Activated T-cell treated with anti-CD3 and anti-CD28 coated beads, Interleukin-2, amount 50 U/mL, for 4 hours (primary cell): ENCODE data around the gene FUT8. TPM values are rescaled to one million over a fixed set of nuclear protein-coding genes. Genes with fewer than 3 reads are reported as not detected.
A peak's percentile ranks its signal among the peaks of the same experiment; 100 is the strongest.

Experiments
- ATAC-seq, 2 donors: fragments of 200-7000 bp; cut with Tn5 transposase; one replicate each; pipeline ENCODE4 v1.10.0; 2021
- DNase-seq: peaks from one replicate; pipeline ENCODE4 v3.0.0-alpha.2; 2020
- H3K27me3 Mint-ChIP-seq: one replicate; pipeline ENCODE4 v1.8.0; 2021; ENCODE audit warnings: low read depth, mixed read lengths
- H3K36me3 Mint-ChIP-seq: one replicate; pipeline ENCODE4 v1.8.0; 2022; ENCODE audit warnings: mixed read lengths; ENCODE audit not compliant: insufficient read depth
- H3K4me1 Mint-ChIP-seq: one replicate; pipeline ENCODE4 v1.8.0; 2021; ENCODE audit warnings: low read depth, mixed read lengths
- H3K4me3 Mint-ChIP-seq: one replicate; pipeline ENCODE4 v1.8.0; 2021; ENCODE audit warnings: mild to moderate bottlenecking, moderate library complexity, mixed read lengths
- H3K9me3 Mint-ChIP-seq: one replicate; pipeline ENCODE4 v1.8.0; 2021; ENCODE audit warnings: mixed read lengths
- total RNA-seq, 3 donors: library from RNA; stranded (reverse); gene quantifications; one replicate each; pipeline ENCODE4 v1.2.1, GENCODE V29; 2021

FUT8 gene
- total RNA-seq, 3 donors from 2014 or later, result 29.2 to 38.4 (median 30.9) TPM

DNA sequence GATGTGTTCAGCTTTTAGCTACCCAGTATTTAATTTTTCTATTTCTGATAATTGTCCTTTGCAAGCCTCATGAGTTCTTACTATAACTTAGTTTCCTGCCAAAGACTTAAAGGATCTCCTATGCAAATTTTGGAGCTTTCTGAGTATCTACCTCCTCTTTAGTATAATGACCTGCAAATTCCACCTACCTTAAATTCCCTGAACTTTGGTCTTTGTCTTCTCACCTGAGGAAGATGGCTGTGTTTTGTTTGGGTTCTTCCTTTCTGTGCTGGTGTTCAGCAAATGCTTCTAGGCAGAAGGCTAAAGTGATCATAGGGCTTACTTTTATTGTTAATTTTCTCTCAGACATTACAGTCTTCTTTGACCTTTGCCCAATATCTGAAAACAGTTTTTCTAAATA is 142.8 kb downstream of the FUT8 start:
- H3K4me3 Mint-ChIP-seq, result no peak overlapping the region
- H3K9me3 Mint-ChIP-seq, result no peaks in the 10 kb centered on the region
- DNase-seq (no peak), ATAC-seq (no peak)
- peaks cover 19% of the 10 kb centered on the region for H3K4me1 Mint-ChIP-seq
- no peaks in the 10 kb centered on the region for H3K27me3 Mint-ChIP-seq
- peaks cover 2% of the 10 kb centered on the region for H3K36me3 Mint-ChIP-seq

- H3K4me1 Mint-ChIP-seq, result peaks cover 11% of the 10 kb centered on the region
- DNase-seq, result no peak
- ATAC-seq, result no peak
- H3K36me3 Mint-ChIP-seq, result peaks cover 16% of the 10 kb centered on the region
- H3K9me3 Mint-ChIP-seq, result no peaks in the 10 kb centered on the region
- no peaks in the 10 kb centered on the region for H3K27me3 Mint-ChIP-seq
- H3K4me3 Mint-ChIP-seq, result no peak overlapping the region
These were observed 145.8 kb downstream of the FUT8 start for GRCh38 chr14:65558363-65558762.

DNA sequence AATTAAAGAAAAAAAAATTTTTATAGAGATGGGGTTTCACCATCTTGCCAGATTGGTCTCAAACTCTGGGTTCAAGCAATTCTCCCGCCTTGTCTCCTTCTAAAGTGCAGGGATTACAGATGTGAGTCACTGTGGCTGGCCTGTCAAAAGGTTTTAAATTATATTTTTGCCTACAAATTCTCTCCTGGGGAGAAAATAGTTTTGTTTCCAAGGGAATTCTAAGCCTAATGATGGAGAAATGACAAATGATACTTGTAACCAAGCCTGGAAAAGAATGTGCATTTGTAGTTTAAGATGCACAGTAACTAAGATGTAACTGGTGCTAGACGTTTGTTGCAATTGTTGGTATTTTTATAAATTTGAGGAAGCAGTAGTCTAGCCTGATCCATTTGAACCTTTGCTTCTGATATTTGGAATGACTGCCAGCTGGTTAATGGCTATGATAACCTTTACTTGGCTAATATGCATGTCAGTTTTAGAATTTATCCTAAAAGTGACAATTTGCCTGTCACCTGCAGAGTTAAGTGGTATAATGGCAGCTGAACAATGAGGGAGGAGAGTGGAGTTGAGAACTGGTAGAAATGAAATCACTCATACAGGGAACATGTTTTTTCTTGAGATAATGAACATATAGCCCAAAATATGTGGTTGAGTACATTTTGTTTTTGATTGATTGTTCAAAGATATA is 148.0 kb downstream of the FUT8 start:
- ATAC-seq (no peak), DNase-seq (no peak)
- Mint-ChIP-seq H3K9me3 (peaks cover 6% of the 10 kb centered on the region), H3K36me3 (peaks cover 26% of the 10 kb centered on the region), H3K4me1 (peaks cover 17% of the 10 kb centered on the region), H3K4me3 (no peak overlapping the region), H3K27me3 (no peaks in the 10 kb centered on the region)

GRCh38 chr14:65564370-65564769 is 151.8 kb downstream of the FUT8 start:
- ATAC-seq, result no peak
- Mint-ChIP-seq H3K36me3 (peaks cover 31% of the 10 kb centered on the region), H3K27me3 (no peaks in the 10 kb centered on the region), H3K9me3 (peaks cover 6% of the 10 kb centered on the region), H3K4me1 (peaks cover 43% of the 10 kb centered on the region), H3K4me3 (no peak overlapping the region)
- DNase-seq, result no peak

DNA sequence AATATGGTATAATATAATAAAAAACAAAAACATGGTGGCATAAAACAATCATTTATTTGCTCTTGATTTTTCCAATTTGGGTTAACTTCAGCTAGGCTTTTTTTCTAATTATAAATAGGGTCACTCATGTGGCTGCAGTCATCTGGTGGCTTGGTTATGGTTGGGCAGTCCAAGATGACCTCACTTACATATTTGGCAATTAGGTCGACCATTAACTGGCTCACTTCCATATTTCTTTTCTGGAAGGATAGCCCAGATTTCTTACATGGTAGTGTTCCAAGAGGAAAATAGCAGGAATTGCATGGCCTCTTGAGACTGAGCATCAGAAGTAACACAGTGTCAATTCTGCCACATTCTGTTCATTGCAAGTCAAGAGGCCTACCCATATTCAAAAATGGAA is 153.4 kb downstream of the FUT8 start:
- H3K27me3 Mint-ChIP-seq, result no peaks in the 10 kb centered on the region
- ATAC-seq, result no peak
- H3K36me3 Mint-ChIP-seq, result peaks cover 36% of the 10 kb centered on the region
- no peak overlapping the region for H3K4me3 Mint-ChIP-seq
- no peak for DNase-seq
- peaks cover 6% of the 10 kb centered on the region for H3K9me3 Mint-ChIP-seq
- peaks cover 42% of the 10 kb centered on the region for H3K4me1 Mint-ChIP-seq

- Mint-ChIP-seq H3K4me3 (peak overlapping the region; percentile 31), H3K27me3 (no peaks in the 10 kb centered on the region), H3K9me3 (peaks cover 6% of the 10 kb centered on the region), H3K36me3 (peaks cover 31% of the 10 kb centered on the region), H3K4me1 (peaks cover 43% of the 10 kb centered on the region)
- ATAC-seq (peak; percentile 79 to 94), DNase-seq (no peak)
These were observed 154.4 kb downstream of the FUT8 start for GRCh38 chr14:65566820-65567522.

DNA sequence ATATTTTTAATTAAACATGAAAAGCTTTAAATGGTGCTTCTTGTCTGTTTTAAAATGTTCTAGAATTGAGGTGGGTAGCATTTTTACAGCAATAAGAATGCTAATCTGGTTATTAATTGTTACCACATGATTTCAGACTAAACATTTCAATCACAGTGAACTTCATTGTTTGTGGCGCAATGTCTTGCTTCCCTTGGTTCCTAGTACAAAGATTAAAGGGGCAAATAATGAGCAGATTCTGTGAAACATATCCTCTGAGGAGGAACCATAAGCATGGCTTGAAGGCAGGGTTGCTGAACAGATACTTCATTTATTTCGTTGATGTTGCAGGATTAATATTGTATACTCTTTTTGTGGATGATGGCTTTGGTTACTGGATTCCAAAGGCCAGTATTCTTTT is 162.1 kb downstream of the FUT8 start:
- Mint-ChIP-seq H3K9me3 (no peaks in the 10 kb centered on the region), H3K4me1 (peaks cover 19% of the 10 kb centered on the region), H3K36me3 (peaks cover 22% of the 10 kb centered on the region), H3K27me3 (no peaks in the 10 kb centered on the region), H3K4me3 (no peak overlapping the region)
- DNase-seq, result no peak
- ATAC-seq, result no peak

GRCh38 chr14:65575389-65575788 is 162.9 kb downstream of the FUT8 start:
- Mint-ChIP-seq H3K27me3 (no peaks in the 10 kb centered on the region), H3K4me1 (peaks cover 15% of the 10 kb centered on the region)

GRCh38 chr14:65580973-65581372 is 168.4 kb downstream of the FUT8 start:
- H3K27me3 Mint-ChIP-seq, result no peaks in the 10 kb centered on the region
- DNase-seq (no peak), ATAC-seq (no peak)
- H3K9me3 Mint-ChIP-seq, result no peaks in the 10 kb centered on the region
- H3K4me1 Mint-ChIP-seq, result peaks cover 9% of the 10 kb centered on the region
- peaks cover 11% of the 10 kb centered on the region for H3K36me3 Mint-ChIP-seq
- no peak overlapping the region for H3K4me3 Mint-ChIP-seq

More at GRCh38 chr14:65575389-65575788, 162.9 kb downstream of the FUT8 start:
- Mint-ChIP-seq H3K4me3 (no peak overlapping the region), H3K9me3 (no peaks in the 10 kb centered on the region), H3K36me3 (peaks cover 21% of the 10 kb centered on the region)
- no peak for ATAC-seq
- DNase-seq, result no peak

GRCh38 chr14:65581378-65581777 is 168.8 kb downstream of the FUT8 start:
- no peak for ATAC-seq

GRCh38 chr14:65581799-65582198 is 169.3 kb downstream of the FUT8 start:
- peaks cover 6% of the 10 kb centered on the region for H3K36me3 Mint-ChIP-seq
- H3K4me1 Mint-ChIP-seq, result peaks cover 9% of the 10 kb centered on the region
- no peak overlapping the region for H3K4me3 Mint-ChIP-seq
- DNase-seq, result no peak
- no peaks in the 10 kb centered on the region for H3K27me3 Mint-ChIP-seq
- no peaks in the 10 kb centered on the region for H3K9me3 Mint-ChIP-seq
- ATAC-seq, result no peak

More at GRCh38 chr14:65581378-65581777, 168.8 kb downstream of the FUT8 start:
- peaks cover 7% of the 10 kb centered on the region for H3K36me3 Mint-ChIP-seq
- no peak overlapping the region for H3K4me3 Mint-ChIP-seq
- no peak for DNase-seq
- no peaks in the 10 kb centered on the region for H3K27me3 Mint-ChIP-seq
- H3K4me1 Mint-ChIP-seq, result peaks cover 9% of the 10 kb centered on the region
- H3K9me3 Mint-ChIP-seq, result no peaks in the 10 kb centered on the region

GRCh38 chr14:65585216-65585615 is 172.7 kb downstream of the FUT8 start:
- H3K27me3 Mint-ChIP-seq, result no peaks in the 10 kb centered on the region
- H3K36me3 Mint-ChIP-seq, result peaks cover 10% of the 10 kb centered on the region
- ATAC-seq (no peak), DNase-seq (no peak)
- H3K4me1 Mint-ChIP-seq, result peaks cover 16% of the 10 kb centered on the region
- H3K4me3 Mint-ChIP-seq, result no peak overlapping the region
- H3K9me3 Mint-ChIP-seq, result no peaks in the 10 kb centered on the region

- ATAC-seq (no peak), DNase-seq (no peak)
- Mint-ChIP-seq H3K9me3 (no peaks in the 10 kb centered on the region), H3K36me3 (peaks cover 7% of the 10 kb centered on the region), H3K27me3 (no peaks in the 10 kb centered on the region), H3K4me1 (peaks cover 18% of the 10 kb centered on the region), H3K4me3 (no peak overlapping the region)
These were observed 176.1 kb downstream of the FUT8 start for GRCh38 chr14:65588426-65589140.

GRCh38 chr14:65594153-65594881 is 181.8 kb downstream of the FUT8 start:
- ATAC-seq, result no peak
- H3K4me3 Mint-ChIP-seq, result no peak overlapping the region
- peaks cover 6% of the 10 kb centered on the region for H3K4me1 Mint-ChIP-seq
- no peak for DNase-seq
- no peaks in the 10 kb centered on the region for H3K27me3 Mint-ChIP-seq
- H3K36me3 Mint-ChIP-seq, result peaks cover 5% of the 10 kb centered on the region
- H3K9me3 Mint-ChIP-seq, result no peaks in the 10 kb centered on the region
